ENCODE measurements around the gene ARHGAP32. TPM values are rescaled to one million over a fixed set of nuclear protein-coding genes. Genes with fewer than 3 reads are reported as not detected.

ARHGAP32 gene
- total RNA-seq, 1 donor from 2014 or later = 50.8 TPM

GRCh38 chr11:129102756-129103155, 89.4 kb downstream of the ARHGAP32 start:
- DNase-seq (ENCODE audit: low read depth) (no peak), FAIRE-seq (no peak)
- TF ChIP-seq CTCF (IDR thresholded peaks at IDR 0.05; ENCODE audit: insufficient read depth, low read length, severe bottlenecking) = no peak
- Histone ChIP-seq H3K27me3 (ENCODE audit: control insufficient read depth, insufficient read depth, low read length) (no peaks in the 10 kb centered on the region), H3K36me3 (ENCODE audit: control insufficient read depth, insufficient read depth, low read length) (no peaks in the 10 kb centered on the region), H3K4me3 (ENCODE audit: low read depth, low read length) (no peak overlapping the region)

- Histone ChIP-seq H3K4me3 (ENCODE audit: low read depth, low read length) (no peak overlapping the region), H3K36me3 (ENCODE audit: control insufficient read depth, insufficient read depth, low read length) (no peaks in the 10 kb centered on the region), H3K27me3 (ENCODE audit: control insufficient read depth, insufficient read depth, low read length) (no peaks in the 10 kb centered on the region)
- FAIRE-seq = no peak
- no peak for TF ChIP-seq CTCF (IDR thresholded peaks at IDR 0.05; ENCODE audit: insufficient read depth, low read length, severe bottlenecking)
- no peak for DNase-seq (ENCODE audit: low read depth)
Measured at GRCh38 chr11:129102225-129102624, 89.9 kb downstream of the ARHGAP32 start.

- no peak for DNase-seq (ENCODE audit: low read depth)
- Histone ChIP-seq H3K4me3 (ENCODE audit: low read depth, low read length) (no peak overlapping the region), H3K27me3 (ENCODE audit: control insufficient read depth, insufficient read depth, low read length) (no peaks in the 10 kb centered on the region), H3K36me3 (ENCODE audit: control insufficient read depth, insufficient read depth, low read length) (no peaks in the 10 kb centered on the region)
- FAIRE-seq = no peak
- TF ChIP-seq CTCF (IDR thresholded peaks at IDR 0.05; ENCODE audit: insufficient read depth, low read length, severe bottlenecking) = no peak
Measured at GRCh38 chr11:129093283-129093682, 98.8 kb downstream of the ARHGAP32 start.

- Histone ChIP-seq H3K4me3 (ENCODE audit: low read depth, low read length) (no peak overlapping the region), H3K27me3 (ENCODE audit: control insufficient read depth, insufficient read depth, low read length) (no peaks in the 10 kb centered on the region), H3K36me3 (ENCODE audit: control insufficient read depth, insufficient read depth, low read length) (no peaks in the 10 kb centered on the region)
- FAIRE-seq = no peak
- no peak for TF ChIP-seq CTCF (IDR thresholded peaks at IDR 0.05; ENCODE audit: insufficient read depth, low read length, severe bottlenecking)
- DNase-seq (ENCODE audit: low read depth) = peak; percentile 35
Measured at GRCh38 chr11:129090056-129090455, 102.1 kb downstream of the ARHGAP32 start.

- Histone ChIP-seq H3K36me3 (ENCODE audit: control insufficient read depth, insufficient read depth, low read length) (no peaks in the 10 kb centered on the region), H3K27me3 (ENCODE audit: control insufficient read depth, insufficient read depth, low read length) (no peaks in the 10 kb centered on the region), H3K4me3 (ENCODE audit: low read depth, low read length) (no peak overlapping the region)
- TF ChIP-seq CTCF (IDR thresholded peaks at IDR 0.05; ENCODE audit: insufficient read depth, low read length, severe bottlenecking) = no peak
- FAIRE-seq (no peak), DNase-seq (ENCODE audit: low read depth) (no peak)
Measured at GRCh38 chr11:129089279-129089678, 102.8 kb downstream of the ARHGAP32 start.

- no peak for FAIRE-seq
- no peak for TF ChIP-seq CTCF (IDR thresholded peaks at IDR 0.05; ENCODE audit: insufficient read depth, low read length, severe bottlenecking)
- Histone ChIP-seq H3K4me3 (ENCODE audit: low read depth, low read length) (no peak overlapping the region), H3K27me3 (ENCODE audit: control insufficient read depth, insufficient read depth, low read length) (no peaks in the 10 kb centered on the region), H3K36me3 (ENCODE audit: control insufficient read depth, insufficient read depth, low read length) (no peaks in the 10 kb centered on the region)
- no peak for DNase-seq (ENCODE audit: low read depth)
Measured at GRCh38 chr11:129086976-129087375, 105.1 kb downstream of the ARHGAP32 start.
